Parathyroid adenoma (tissue), 2 donors: Measurements from ENCODE around the gene PF4V1.

ENCODE experiments used
- H2AFZ ChIP-seq: fragments of 300-600 bp; sonication (generic); one replicate; pipeline ENCODE4 v1.7.0; 2017; ENCODE audit warnings: antibody characterized with exemption, mild to moderate bottlenecking
- H3K27ac ChIP-seq: fragments of 300-600 bp; sonication (generic); one replicate; pipeline ENCODE4 v1.7.0; 2017
- H3K27me3 ChIP-seq: fragments of 300-600 bp; sonication (generic); one replicate; pipeline ENCODE4 v1.7.0; 2017; ENCODE audit warnings: low read length; ENCODE audit not compliant: control insufficient read depth, insufficient read depth
- H3K36me3 ChIP-seq: fragments of 300-600 bp; sonication (generic); one replicate; pipeline ENCODE4 v1.7.0; 2017; ENCODE audit warnings: low read length; ENCODE audit not compliant: control insufficient read depth, insufficient read depth
- H3K4me1 ChIP-seq: fragments of 300-600 bp; sonication (generic); one replicate; pipeline ENCODE4 v1.7.0; 2017; ENCODE audit warnings: control low read depth
- H3K4me2 ChIP-seq: fragments of 300-600 bp; sonication (generic); one replicate; pipeline ENCODE4 v1.7.0; 2017; ENCODE audit warnings: low read length
- H3K4me3 ChIP-seq: fragments of 300-600 bp; sonication (generic); one replicate; pipeline ENCODE4 v1.7.0; 2017; ENCODE audit warnings: low read depth, low read length
- H3K79me2 ChIP-seq: fragments of 300-600 bp; sonication (generic); one replicate; pipeline ENCODE4 v1.7.0; 2017; ENCODE audit warnings: control low read depth
- H3K9ac ChIP-seq: fragments of 300-600 bp; sonication (generic); one replicate; pipeline ENCODE4 v1.7.0; 2017; ENCODE audit warnings: mild to moderate bottlenecking
- H3K9me3 ChIP-seq: fragments of 300-600 bp; sonication (generic); one replicate; pipeline ENCODE4 v1.7.0; 2017; ENCODE audit warnings: low read length; ENCODE audit not compliant: control insufficient read depth
- CTCF ChIP-seq: fragments of 300-600 bp; sonication (generic); IDR thresholded peaks from one replicate; pipeline ENCODE4 v1.7.0; 2017; ENCODE audit warnings: antibody characterized with exemption, mild to moderate bottlenecking
- donor health status: primary hyperparathyroidism.

Gene PF4V1

GRCh38 chr4:73853718-73854473, 800 bp downstream of the PF4V1 start:
- no peak overlapping the region for H3K27ac ChIP-seq
- H3K4me2 ChIP-seq, result no peak overlapping the region
- H3K79me2 ChIP-seq, result no peaks in the 10 kb centered on the region
- H3K4me1 ChIP-seq, result no peaks in the 10 kb centered on the region
- no peaks in the 10 kb centered on the region for H3K9me3 ChIP-seq
- TF ChIP-seq CTCF, result no peak
- H3K9ac ChIP-seq, result no peak overlapping the region
- no peaks in the 10 kb centered on the region for H3K27me3 ChIP-seq
- H3K4me3 ChIP-seq, result no peak overlapping the region
- no peak overlapping the region for H2AFZ ChIP-seq
- no peaks in the 10 kb centered on the region for H3K36me3 ChIP-seq

GRCh38 chr4:73855406-73855805, 2.3 kb downstream of the PF4V1 start:
- Histone ChIP-seq H3K9ac (no peak overlapping the region), H3K79me2 (no peaks in the 10 kb centered on the region), H3K4me3 (no peak overlapping the region), H3K4me1 (no peaks in the 10 kb centered on the region), H3K4me2 (no peak overlapping the region), H3K27ac (no peak overlapping the region), H3K27me3 (no peaks in the 10 kb centered on the region), H3K36me3 (no peaks in the 10 kb centered on the region), H3K9me3 (no peaks in the 10 kb centered on the region), H2AFZ (no peak overlapping the region)
- TF ChIP-seq CTCF, result no peak

GRCh38 chr4:73856518-73856917, 3.4 kb downstream of the PF4V1 start:
- no peak for TF ChIP-seq CTCF
- H3K36me3 ChIP-seq, result no peaks in the 10 kb centered on the region
- no peak overlapping the region for H3K4me3 ChIP-seq

GRCh38 chr4:73859614-73860088, 6.6 kb downstream of the PF4V1 start:
- no peaks in the 10 kb centered on the region for H3K4me1 ChIP-seq
- H3K4me2 ChIP-seq, result no peak overlapping the region
- no peak for TF ChIP-seq CTCF
- H3K79me2 ChIP-seq, result no peaks in the 10 kb centered on the region
- no peaks in the 10 kb centered on the region for H3K27me3 ChIP-seq
- no peaks in the 10 kb centered on the region for H3K9me3 ChIP-seq
- no peaks in the 10 kb centered on the region for H3K36me3 ChIP-seq
- no peak overlapping the region for H3K27ac ChIP-seq
- H2AFZ ChIP-seq, result no peak overlapping the region
- no peak overlapping the region for H3K4me3 ChIP-seq
- H3K9ac ChIP-seq, result no peak overlapping the region

More at GRCh38 chr4:73856518-73856917, 3.4 kb downstream of the PF4V1 start:
- Histone ChIP-seq H3K4me1 (no peaks in the 10 kb centered on the region), H3K27me3 (no peaks in the 10 kb centered on the region), H3K9me3 (no peaks in the 10 kb centered on the region), H2AFZ (no peak overlapping the region), H3K4me2 (no peak overlapping the region), H3K9ac (no peak overlapping the region), H3K79me2 (no peaks in the 10 kb centered on the region), H3K27ac (no peak overlapping the region)

GRCh38 chr4:73860181-73860580, 7.1 kb downstream of the PF4V1 start:
- TF ChIP-seq CTCF, result no peak
- no peaks in the 10 kb centered on the region for H3K9me3 ChIP-seq
- H3K9ac ChIP-seq, result no peak overlapping the region
- no peak overlapping the region for H3K27ac ChIP-seq
- H3K36me3 ChIP-seq, result no peaks in the 10 kb centered on the region
- no peak overlapping the region for H3K4me2 ChIP-seq
- no peaks in the 10 kb centered on the region for H3K27me3 ChIP-seq
- H3K4me1 ChIP-seq, result no peaks in the 10 kb centered on the region
- H2AFZ ChIP-seq, result no peak overlapping the region
- no peaks in the 10 kb centered on the region for H3K79me2 ChIP-seq
- H3K4me3 ChIP-seq, result no peak overlapping the region
